GM12872 (cell line): Measurements from ENCODE around the gene TRAF5.

Experiments
- CTCF ChIP-seq: IDR thresholded peaks from 3 replicates; pipeline ENCODE4 v1.5.1; 2011; ENCODE audit warnings: low read depth, mild to moderate bottlenecking, low read length, moderate library complexity; ENCODE audit not compliant: insufficient read depth

The TRAF5 gene

GRCh38 chr1:211320980-211321379, 5.7 kb upstream of the TRAF5 start:
- TF ChIP-seq CTCF: no peak

GRCh38 chr1:211323156-211324063, 3.2 kb upstream of the TRAF5 start:
- TF ChIP-seq CTCF: peak; percentile 93

- no peak for TF ChIP-seq CTCF
Observed at GRCh38 chr1:211324992-211325775, 1.4 kb upstream of the TRAF5 start.

GRCh38 chr1:211326140-211326527, 499 bp upstream of the TRAF5 start:
- 0 out of 3 replicates have a peak, but pooled peaks have one; percentile 2 for TF ChIP-seq CTCF

GRCh38 chr1:211327346-211327921, 801 bp downstream of the TRAF5 start:
- TF ChIP-seq CTCF: no peak

GRCh38 chr1:211328084-211328694, 1.6 kb downstream of the TRAF5 start:
- TF ChIP-seq CTCF: no peak
